ENCODE data around the gene FOXD4L6.
"Not testable (repeated sequence)": the region's sequence is repeated elsewhere in the genome, so short reads cannot be mapped to it uniquely, and the experiment has no call there.

Gene FOXD4L6

GRCh38 chr9:41100508-41100907 lies 28.0 kb downstream of the FOXD4L6 start:
- DNase-seq (ENCODE audit: low spot score), result not testable (repeated sequence)

DNA sequence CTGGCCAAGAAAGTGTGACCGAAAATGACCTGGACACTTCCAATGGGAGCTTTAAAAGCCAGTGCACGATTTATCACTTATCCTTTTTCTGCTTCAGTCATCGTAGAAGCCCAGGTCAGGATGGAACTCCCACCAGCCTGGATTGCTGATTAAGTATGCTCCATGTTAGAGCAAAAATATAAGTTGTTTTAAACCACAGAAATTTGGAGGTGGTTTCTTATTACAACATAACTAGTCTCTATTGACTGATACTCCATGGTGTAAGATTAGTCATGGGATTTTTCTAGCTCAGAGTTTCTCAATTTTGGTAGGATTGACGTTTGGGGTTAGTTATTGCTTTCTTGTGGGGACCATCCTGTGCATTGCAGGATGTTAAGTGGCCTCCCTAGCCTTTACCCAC lies 29.7 kb downstream of the FOXD4L6 start:
- DNase-seq (ENCODE audit: low spot score), result not testable (repeated sequence)

- not testable (repeated sequence) for DNase-seq (ENCODE audit: low spot score)
Measured at GRCh38 chr9:41095060-41095459, 33.4 kb downstream of the FOXD4L6 start.

GRCh38 chr9:41094010-41094773 lies 34.3 kb downstream of the FOXD4L6 start:
- DNase-seq (ENCODE audit: low spot score), result not testable (repeated sequence)

- not testable (repeated sequence) for DNase-seq (ENCODE audit: low spot score)
Measured at GRCh38 chr9:41090922-41091321, 37.6 kb downstream of the FOXD4L6 start.

- not testable (repeated sequence) for DNase-seq (ENCODE audit: low spot score)
Measured at GRCh38 chr9:41090386-41090785, 38.1 kb downstream of the FOXD4L6 start.

DNA sequence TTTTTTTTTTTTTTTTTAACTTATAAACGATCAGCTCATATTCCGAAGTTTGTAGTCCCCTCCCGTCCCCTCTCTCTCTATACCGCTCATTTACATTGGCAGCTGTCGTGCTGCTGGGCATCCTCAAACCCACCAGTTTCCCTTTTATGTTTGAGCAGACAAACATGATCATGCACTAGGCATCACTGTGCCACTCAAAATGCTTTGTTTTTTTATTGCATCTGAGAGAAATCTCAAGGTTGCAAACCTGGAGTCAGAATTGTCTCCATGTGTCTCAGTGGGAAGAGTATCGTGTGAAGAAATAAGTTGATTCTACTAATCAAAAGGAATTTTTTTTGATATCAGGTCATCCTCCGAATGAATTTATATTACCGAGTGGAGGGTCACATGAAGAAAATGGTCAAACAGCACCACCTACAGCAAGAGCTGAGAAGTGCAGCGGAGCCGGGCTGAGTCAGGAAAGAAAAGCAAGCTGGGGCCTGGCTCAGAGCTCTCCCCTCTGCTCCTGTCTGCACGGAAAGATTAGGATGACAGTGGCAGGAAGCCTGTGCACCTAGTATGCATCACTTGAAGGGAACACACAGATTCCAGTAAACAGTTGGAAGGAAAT lies 39.9 kb downstream of the FOXD4L6 start:
- not testable (repeated sequence) for DNase-seq (ENCODE audit: low spot score)

GRCh38 chr9:41087929-41088328 lies 40.6 kb downstream of the FOXD4L6 start:
- DNase-seq (ENCODE audit: low spot score), result not testable (repeated sequence)

- DNase-seq (ENCODE audit: low spot score), result peak; percentile 81
Measured at GRCh38 chr9:41087157-41087780, 41.2 kb downstream of the FOXD4L6 start.

DNA sequence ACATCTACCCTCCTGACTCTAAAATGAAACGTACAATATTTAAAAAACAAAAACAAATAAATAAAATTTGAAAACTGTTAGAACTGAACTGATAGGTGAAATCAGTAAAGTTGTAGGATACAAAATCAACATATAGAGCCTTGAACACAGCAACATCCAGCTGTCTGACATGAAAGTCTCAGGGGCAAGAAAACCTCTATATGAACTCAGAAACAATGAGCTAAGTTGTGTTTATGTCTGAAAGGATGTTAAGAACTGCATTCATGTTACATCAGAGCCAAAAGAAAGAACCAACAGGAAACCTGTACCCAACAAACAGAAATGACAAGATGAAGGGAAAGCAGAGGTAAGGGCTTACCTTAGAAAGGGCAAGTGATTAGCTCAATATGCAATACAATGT lies 41.8 kb downstream of the FOXD4L6 start:
- not testable (repeated sequence) for DNase-seq (ENCODE audit: low spot score)

DNA sequence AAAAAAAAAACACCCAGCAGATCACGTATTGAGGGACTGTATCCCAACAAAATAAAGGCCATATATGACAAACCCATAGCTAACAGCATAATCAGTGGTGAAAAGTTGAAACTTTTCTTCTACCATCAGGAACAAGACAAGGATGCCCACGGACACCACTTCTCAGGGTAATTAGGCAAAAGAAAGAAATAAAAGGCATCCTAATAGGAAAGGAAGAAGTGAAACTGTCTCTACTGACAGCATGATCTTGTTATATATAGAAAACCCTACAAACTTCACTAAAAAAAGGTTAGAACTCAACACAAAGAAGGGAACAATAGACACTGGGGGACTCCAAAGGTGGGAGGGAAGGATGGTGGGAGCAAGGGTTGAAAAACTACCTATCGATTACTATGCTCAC lies 42.3 kb downstream of the FOXD4L6 start:
- not testable (repeated sequence) for DNase-seq (ENCODE audit: low spot score)

GRCh38 chr9:41082358-41082757 lies 46.1 kb downstream of the FOXD4L6 start:
- DNase-seq (ENCODE audit: low spot score), result not testable (repeated sequence)

GRCh38 chr9:41079464-41079863 lies 49.0 kb downstream of the FOXD4L6 start:
- not testable (repeated sequence) for DNase-seq (ENCODE audit: low spot score)

- not testable (repeated sequence) for DNase-seq (ENCODE audit: low spot score)
Measured at GRCh38 chr9:41077586-41077985, 50.9 kb downstream of the FOXD4L6 start.

Data from Ammon's horn (tissue), 1 donor.